ENCODE results near the gene CFAP69. TPM values are rescaled to one million over a fixed set of nuclear protein-coding genes. Genes with fewer than 3 reads are reported as not detected.

The CFAP69 gene
- polyA plus RNA-seq, 1 donor from 2014 or later: 6.2 TPM

DNA sequence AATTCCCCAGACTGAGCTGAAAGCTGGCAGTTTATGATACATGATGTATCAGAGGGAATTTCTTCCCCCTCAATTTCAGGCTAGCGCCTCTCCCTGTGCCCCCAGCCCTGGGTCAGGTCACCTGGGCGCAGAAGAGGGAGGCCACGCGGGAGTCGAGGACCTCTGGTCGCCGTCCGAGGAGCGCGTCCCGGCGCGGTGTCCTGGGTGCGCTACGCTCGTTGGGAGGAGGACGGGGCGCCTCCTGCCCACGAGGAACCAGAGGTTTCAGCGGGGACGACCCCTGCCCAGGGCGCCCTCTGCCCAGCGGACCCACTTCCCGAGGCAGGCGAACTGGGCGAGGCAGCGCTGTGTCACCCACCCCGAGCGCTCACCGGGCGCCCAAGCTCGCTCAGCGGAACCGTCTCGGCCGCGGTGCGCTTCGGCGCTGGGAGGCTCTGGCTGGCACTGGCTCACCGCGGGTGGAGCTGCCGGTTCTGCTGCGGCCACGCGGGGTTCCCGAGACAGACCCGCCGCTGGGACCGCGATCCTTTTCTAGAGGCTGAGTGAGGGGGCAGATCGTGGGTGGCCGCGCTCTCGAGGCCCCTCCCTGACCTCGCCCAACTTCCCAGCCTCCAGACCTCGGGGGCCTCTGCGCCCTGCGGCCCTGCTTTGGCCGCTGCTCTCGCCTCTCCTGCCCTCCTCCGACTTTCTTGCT is 76.0 kb downstream of the CFAP69 start, which contains the start of gene FAM237B:
FAM237B (minus strand) TSS at position 504 of the 694 bp plus-strand sequence. CDS start 1,556 bp downstream, outside the sequence.
- H3K27ac ChIP-seq (ENCODE audit: low read length): no peak within 1 kb of the TSS
- no peaks in the 10 kb centered on the region for H3K79me2 ChIP-seq (replicated peaks; ENCODE audit: insufficient read depth, low read length)
- peaks cover 34% of the 10 kb centered on the region for H3K27me3 ChIP-seq (ENCODE audit: insufficient read depth, low read depth, low read length)
- no peaks in the 10 kb centered on the region for H3K9me3 ChIP-seq (ENCODE audit: low read length)
- no peak within 1 kb of the TSS for H3K4me2 ChIP-seq (ENCODE audit: low read length)
- H3K36me3 ChIP-seq (ENCODE audit: insufficient read depth, low read length): no peaks in the 10 kb centered on the region
- no peak within 1 kb of the TSS for H2AFZ ChIP-seq (ENCODE audit: low read depth, low read length)
- no peaks in the 10 kb centered on the region for H3F3A ChIP-seq (ENCODE audit: insufficient read depth, low read length, poor library complexity, severe bottlenecking)
- TF ChIP-seq RAD21 (conservative IDR thresholded peaks at IDR 0.05): no peak
- TF ChIP-seq CTCF (IDR thresholded peaks at IDR 0.05; ENCODE audit: poor library complexity, severe bottlenecking): no peak
- no peak for TF ChIP-seq TAF1 (IDR thresholded peaks at IDR 0.05; ENCODE audit: low read depth)
- no peak for TF ChIP-seq POLR2AphosphoS5 (IDR thresholded peaks at IDR 0.05)
- TF ChIP-seq, protein P1, sequence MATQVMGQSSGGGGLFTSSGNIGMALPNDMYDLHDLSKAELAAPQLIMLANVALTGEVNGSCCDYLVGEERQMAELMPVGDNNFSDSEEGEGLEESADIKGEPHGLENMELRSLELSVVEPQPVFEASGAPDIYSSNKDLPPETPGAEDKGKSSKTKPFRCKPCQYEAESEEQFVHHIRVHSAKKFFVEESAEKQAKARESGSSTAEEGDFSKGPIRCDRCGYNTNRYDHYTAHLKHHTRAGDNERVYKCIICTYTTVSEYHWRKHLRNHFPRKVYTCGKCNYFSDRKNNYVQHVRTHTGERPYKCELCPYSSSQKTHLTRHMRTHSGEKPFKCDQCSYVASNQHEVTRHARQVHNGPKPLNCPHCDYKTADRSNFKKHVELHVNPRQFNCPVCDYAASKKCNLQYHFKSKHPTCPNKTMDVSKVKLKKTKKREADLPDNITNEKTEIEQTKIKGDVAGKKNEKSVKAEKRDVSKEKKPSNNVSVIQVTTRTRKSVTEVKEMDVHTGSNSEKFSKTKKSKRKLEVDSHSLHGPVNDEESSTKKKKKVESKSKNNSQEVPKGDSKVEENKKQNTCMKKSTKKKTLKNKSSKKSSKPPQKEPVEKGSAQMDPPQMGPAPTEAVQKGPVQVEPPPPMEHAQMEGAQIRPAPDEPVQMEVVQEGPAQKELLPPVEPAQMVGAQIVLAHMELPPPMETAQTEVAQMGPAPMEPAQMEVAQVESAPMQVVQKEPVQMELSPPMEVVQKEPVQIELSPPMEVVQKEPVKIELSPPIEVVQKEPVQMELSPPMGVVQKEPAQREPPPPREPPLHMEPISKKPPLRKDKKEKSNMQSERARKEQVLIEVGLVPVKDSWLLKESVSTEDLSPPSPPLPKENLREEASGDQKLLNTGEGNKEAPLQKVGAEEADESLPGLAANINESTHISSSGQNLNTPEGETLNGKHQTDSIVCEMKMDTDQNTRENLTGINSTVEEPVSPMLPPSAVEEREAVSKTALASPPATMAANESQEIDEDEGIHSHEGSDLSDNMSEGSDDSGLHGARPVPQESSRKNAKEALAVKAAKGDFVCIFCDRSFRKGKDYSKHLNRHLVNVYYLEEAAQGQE (IDR thresholded peaks at IDR 0.05; ENCODE audit: borderline replicate concordance): no peak
- TF ChIP-seq SMC3 (conservative IDR thresholded peaks at IDR 0.05; ENCODE audit: poor library complexity): no peak
- no peak within 1 kb of the TSS for H3K9ac ChIP-seq (ENCODE audit: low read length)
- H3K9me2 ChIP-seq (ENCODE audit: insufficient read depth, low read length): no peaks in the 10 kb centered on the region
- no peaks in the 10 kb centered on the region for H4K20me1 ChIP-seq (ENCODE audit: insufficient read depth)
- peak within 1 kb of the TSS; percentile 65 for H3K4me3 ChIP-seq (ENCODE audit: low read length)

GRCh38 chr7:90322837-90323236 is 77.9 kb downstream of the CFAP69 start:
- Histone ChIP-seq H4K20me1 (ENCODE audit: insufficient read depth) (no peaks in the 10 kb centered on the region), H2AFZ (ENCODE audit: low read depth, low read length) (no peak overlapping the region), H3K36me3 (ENCODE audit: insufficient read depth, low read length) (no peaks in the 10 kb centered on the region), H3K9me2 (ENCODE audit: insufficient read depth, low read length) (no peaks in the 10 kb centered on the region), H3K9me3 (ENCODE audit: low read length) (no peaks in the 10 kb centered on the region), H3K79me2 (replicated peaks; ENCODE audit: insufficient read depth, low read length) (no peaks in the 10 kb centered on the region), H3K27me3 (ENCODE audit: insufficient read depth, low read depth, low read length) (peaks cover 34% of the 10 kb centered on the region), H3K27ac (ENCODE audit: low read length) (no peak overlapping the region), H3K4me3 (ENCODE audit: low read length) (no peak overlapping the region), H3K4me2 (ENCODE audit: low read length) (no peak overlapping the region), H3K9ac (ENCODE audit: low read length) (no peak overlapping the region), H3F3A (ENCODE audit: insufficient read depth, low read length, poor library complexity, severe bottlenecking) (no peaks in the 10 kb centered on the region)
- TF ChIP-seq SMC3 (conservative IDR thresholded peaks at IDR 0.05; ENCODE audit: poor library complexity) (no peak), TAF1 (IDR thresholded peaks at IDR 0.05; ENCODE audit: low read depth) (no peak), EZH2 (IDR thresholded peaks at IDR 0.05; ENCODE audit: borderline replicate concordance, insufficient read depth, low read length, poor library complexity, severe bottlenecking) (no peak), CTCF (IDR thresholded peaks at IDR 0.05; ENCODE audit: poor library complexity, severe bottlenecking) (no peak), MXI1 (conservative IDR thresholded peaks at IDR 0.05; ENCODE audit: poor library complexity, severe bottlenecking) (no peak), POLR2AphosphoS5 (IDR thresholded peaks at IDR 0.05) (no peak), RAD21 (conservative IDR thresholded peaks at IDR 0.05) (no peak), EP300 (conservative IDR thresholded peaks at IDR 0.05; ENCODE audit: poor library complexity, severe bottlenecking) (no peak)
- TF ChIP-seq, protein P1 (IDR thresholded peaks at IDR 0.05; ENCODE audit: borderline replicate concordance): no peak
